Mononuclear cell (primary cell): Measurements from ENCODE around the gene LRIG2. TPM values are rescaled to one million over a fixed set of nuclear protein-coding genes. Genes with fewer than 3 reads are reported as not detected.

Experiments used
- H3K27me3 ChIP-seq: 2 replicates; pipeline ENCODE4 v1.6.0; 2011; ENCODE audit warnings: low read length, control low read depth; ENCODE audit not compliant: insufficient read depth
- H3K4me1 ChIP-seq: 2 replicates; pipeline ENCODE4 v1.5.1; 2011; ENCODE audit warnings: mild to moderate bottlenecking, low read length, control low read depth; ENCODE audit not compliant: insufficient read depth
- H3K4me3 ChIP-seq: 2 replicates; pipeline ENCODE4 v1.5.1; 2011; ENCODE audit warnings: mild to moderate bottlenecking, low read length, moderate library complexity
- H3K9me3 ChIP-seq: 2 replicates; pipeline ENCODE4 v1.5.1; 2011; ENCODE audit warnings: low read depth, mild to moderate bottlenecking, control low read depth, low read length
- total RNA-seq: library from RNA; depleted of rRNA; stranded (reverse); fragments of >200 nt; gene quantifications from one replicate; pipeline ENCODE4 v1.2.3, GENCODE V29; 2012

The LRIG2 gene
- total RNA-seq, 1 donor: 14.3 TPM

- no peaks in the 10 kb centered on the region for H3K4me1 ChIP-seq
- no peaks in the 10 kb centered on the region for H3K27me3 ChIP-seq
- no peaks in the 10 kb centered on the region for H3K9me3 ChIP-seq
- H3K4me3 ChIP-seq: no peak overlapping the region
Measured at GRCh38 chr1:113095790-113096455, 22.9 kb downstream of the LRIG2 start.

GRCh38 chr1:113096493-113096892 is 23.5 kb downstream of the LRIG2 start:
- Histone ChIP-seq H3K4me3 (no peak overlapping the region), H3K27me3 (no peaks in the 10 kb centered on the region), H3K9me3 (no peaks in the 10 kb centered on the region), H3K4me1 (no peaks in the 10 kb centered on the region)

GRCh38 chr1:113101588-113101987 is 28.6 kb downstream of the LRIG2 start:
- Histone ChIP-seq H3K4me3 (no peak overlapping the region), H3K4me1 (no peaks in the 10 kb centered on the region), H3K9me3 (no peaks in the 10 kb centered on the region), H3K27me3 (no peaks in the 10 kb centered on the region)

GRCh38 chr1:113103048-113103447 is 30.1 kb downstream of the LRIG2 start:
- H3K4me3 ChIP-seq: no peak overlapping the region
- H3K4me1 ChIP-seq: no peaks in the 10 kb centered on the region
- no peaks in the 10 kb centered on the region for H3K9me3 ChIP-seq
- no peaks in the 10 kb centered on the region for H3K27me3 ChIP-seq

GRCh38 chr1:113103977-113104376 is 31.0 kb downstream of the LRIG2 start:
- Histone ChIP-seq H3K27me3 (no peaks in the 10 kb centered on the region), H3K4me3 (no peak overlapping the region), H3K4me1 (no peaks in the 10 kb centered on the region), H3K9me3 (no peaks in the 10 kb centered on the region)

- Histone ChIP-seq H3K4me3 (no peak overlapping the region), H3K4me1 (no peaks in the 10 kb centered on the region), H3K27me3 (no peaks in the 10 kb centered on the region), H3K9me3 (no peaks in the 10 kb centered on the region)
Measured at GRCh38 chr1:113106910-113107309, 33.9 kb downstream of the LRIG2 start.

- no peaks in the 10 kb centered on the region for H3K27me3 ChIP-seq
- H3K4me1 ChIP-seq: no peaks in the 10 kb centered on the region
- H3K4me3 ChIP-seq: no peak overlapping the region
Measured at GRCh38 chr1:113109908-113110554, 37.0 kb downstream of the LRIG2 start.

GRCh38 chr1:113118266-113118665 is 45.3 kb downstream of the LRIG2 start:
- Histone ChIP-seq H3K27me3 (no peaks in the 10 kb centered on the region), H3K4me1 (no peaks in the 10 kb centered on the region), H3K9me3 (no peaks in the 10 kb centered on the region), H3K4me3 (no peak overlapping the region)

More at GRCh38 chr1:113109908-113110554, 37.0 kb downstream of the LRIG2 start:
- no peaks in the 10 kb centered on the region for H3K9me3 ChIP-seq

GRCh38 chr1:113123737-113124136 is 50.7 kb downstream of the LRIG2 start:
- Histone ChIP-seq H3K9me3 (no peaks in the 10 kb centered on the region), H3K4me1 (no peaks in the 10 kb centered on the region), H3K4me3 (no peak overlapping the region), H3K27me3 (no peaks in the 10 kb centered on the region)

- Histone ChIP-seq H3K9me3 (no peaks in the 10 kb centered on the region), H3K4me3 (no peak overlapping the region)
Measured at GRCh38 chr1:113124366-113124765, 51.4 kb downstream of the LRIG2 start.

GRCh38 chr1:113125517-113125916 is 52.5 kb downstream of the LRIG2 start:
- Histone ChIP-seq H3K27me3 (no peaks in the 10 kb centered on the region), H3K4me1 (no peaks in the 10 kb centered on the region), H3K4me3 (no peak overlapping the region), H3K9me3 (no peaks in the 10 kb centered on the region)

More at GRCh38 chr1:113124366-113124765, 51.4 kb downstream of the LRIG2 start:
- Histone ChIP-seq H3K27me3 (no peaks in the 10 kb centered on the region), H3K4me1 (no peaks in the 10 kb centered on the region)

GRCh38 chr1:113126207-113126606 is 53.2 kb downstream of the LRIG2 start:
- Histone ChIP-seq H3K4me3 (no peak overlapping the region), H3K9me3 (no peaks in the 10 kb centered on the region), H3K4me1 (no peaks in the 10 kb centered on the region), H3K27me3 (no peaks in the 10 kb centered on the region)

GRCh38 chr1:113128116-113128515 is 55.1 kb downstream of the LRIG2 start:
- no peaks in the 10 kb centered on the region for H3K9me3 ChIP-seq
- H3K27me3 ChIP-seq: no peaks in the 10 kb centered on the region
- H3K4me3 ChIP-seq: no peak overlapping the region
- peaks cover 10% of the 10 kb centered on the region for H3K4me1 ChIP-seq

GRCh38 chr1:113129529-113130185 is 56.7 kb downstream of the LRIG2 start:
- Histone ChIP-seq H3K27me3 (no peaks in the 10 kb centered on the region), H3K9me3 (no peaks in the 10 kb centered on the region), H3K4me1 (peaks cover 12% of the 10 kb centered on the region), H3K4me3 (no peak overlapping the region)

GRCh38 chr1:113133038-113133437 is 60.0 kb downstream of the LRIG2 start:
- no peaks in the 10 kb centered on the region for H3K9me3 ChIP-seq
- H3K4me1 ChIP-seq: peaks cover 12% of the 10 kb centered on the region
- no peak overlapping the region for H3K4me3 ChIP-seq
- no peaks in the 10 kb centered on the region for H3K27me3 ChIP-seq
